ENCODE data around the gene ELMO1. TPM values are rescaled to one million over a fixed set of nuclear protein-coding genes. Genes with fewer than 3 reads are reported as not detected.

Gene ELMO1
- total RNA-seq, 2 experiments from 2014 or later, result 68.0 to 74.4 TPM

- peaks cover 46% of the 10 kb centered on the region for H3K36me3 Mint-ChIP-seq
- DNase-seq, result no peak
- H3K9me3 Mint-ChIP-seq, result peaks cover 3% of the 10 kb centered on the region
- H3K4me1 Mint-ChIP-seq, result peaks cover 4% of the 10 kb centered on the region
- no peak overlapping the region for H3K4me3 Mint-ChIP-seq
- H3K27me3 Mint-ChIP-seq, result no peaks in the 10 kb centered on the region
- no peak overlapping the region for H3K27ac Mint-ChIP-seq
Observed at GRCh38 chr7:36916619-36917018, 532.0 kb downstream of the ELMO1 start.

DNA sequence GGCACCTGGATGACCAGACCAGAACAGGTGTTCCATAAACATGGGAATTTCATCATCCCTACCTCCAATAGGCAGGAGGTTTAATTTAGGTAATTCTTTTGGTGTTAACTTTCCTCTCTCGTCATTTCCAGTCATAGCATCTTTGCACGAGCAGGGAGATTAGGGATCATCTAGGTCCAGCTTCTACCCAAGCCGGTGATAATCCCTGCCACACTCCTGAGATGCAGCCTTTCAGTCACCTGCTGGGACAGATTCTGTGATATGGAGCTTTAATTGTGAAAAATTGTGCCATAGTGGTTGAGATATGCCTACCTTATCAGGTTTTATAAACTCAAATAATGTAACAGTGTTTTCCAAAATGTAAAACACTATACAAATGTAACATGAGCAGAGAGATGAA, 532.5 kb downstream of the ELMO1 start:
- Mint-ChIP-seq H3K4me3 (no peak overlapping the region), H3K4me1 (peaks cover 4% of the 10 kb centered on the region)
- no peak for DNase-seq

DNA sequence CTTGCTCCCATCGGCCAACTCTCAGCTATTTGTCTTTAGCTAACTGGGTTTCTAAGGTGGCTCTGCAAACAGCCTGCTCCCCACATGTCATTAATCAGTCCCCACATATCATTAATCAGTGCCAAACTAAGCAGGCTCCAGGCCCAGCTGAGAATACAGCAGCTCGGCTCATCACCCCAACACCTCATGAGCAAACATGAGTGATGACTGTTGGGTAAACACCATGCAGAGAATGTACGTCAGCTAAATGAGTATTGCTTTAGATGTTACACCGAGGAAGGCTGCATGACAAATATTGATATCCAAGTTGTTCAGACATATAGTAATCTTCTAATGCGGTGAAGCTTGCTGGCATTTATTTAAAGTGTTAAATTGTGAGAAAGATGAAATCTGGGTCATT, 536.9 kb downstream of the ELMO1 start:
- Mint-ChIP-seq H3K4me1 (peaks cover 7% of the 10 kb centered on the region), H3K4me3 (no peak overlapping the region), H3K9me3 (no peaks in the 10 kb centered on the region), H3K27ac (no peak overlapping the region), H3K36me3 (peaks cover 55% of the 10 kb centered on the region), H3K27me3 (no peaks in the 10 kb centered on the region)
- no peak for DNase-seq

More for the DNA sequence above, 532.5 kb downstream of the ELMO1 start:
- Mint-ChIP-seq H3K36me3 (peaks cover 46% of the 10 kb centered on the region), H3K27ac (no peak overlapping the region), H3K27me3 (no peaks in the 10 kb centered on the region), H3K9me3 (no peaks in the 10 kb centered on the region)

GRCh38 chr7:36910859-36911258, 537.8 kb downstream of the ELMO1 start:
- Mint-ChIP-seq H3K9me3 (no peaks in the 10 kb centered on the region), H3K27ac (no peak overlapping the region), H3K36me3 (peaks cover 48% of the 10 kb centered on the region), H3K4me1 (peaks cover 12% of the 10 kb centered on the region), H3K27me3 (no peaks in the 10 kb centered on the region), H3K4me3 (no peak overlapping the region)
- no peak for DNase-seq

DNA sequence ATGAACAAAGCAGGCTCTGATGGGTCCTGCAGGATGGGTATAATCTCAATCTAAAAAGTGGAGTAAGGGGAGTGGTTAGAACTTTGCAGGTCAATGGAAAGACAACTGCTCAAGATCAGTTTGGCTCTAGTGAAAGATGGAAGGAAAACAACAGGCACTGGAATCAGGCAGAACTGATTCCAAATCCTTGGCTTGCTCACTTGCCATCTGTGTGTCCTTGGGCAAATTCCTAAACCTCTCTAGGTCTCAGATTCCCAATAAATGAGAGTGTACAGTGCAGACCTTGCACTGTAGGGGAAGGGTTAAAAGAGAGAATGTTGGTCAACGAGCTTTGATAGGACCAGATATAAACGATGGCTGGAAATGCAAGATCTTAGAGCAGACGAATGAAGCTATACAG, 538.3 kb downstream of the ELMO1 start:
- H3K9me3 Mint-ChIP-seq, result no peaks in the 10 kb centered on the region

GRCh38 chr7:36906956-36907635, 541.6 kb downstream of the ELMO1 start:
- Mint-ChIP-seq H3K4me1 (peaks cover 7% of the 10 kb centered on the region), H3K27me3 (no peaks in the 10 kb centered on the region), H3K36me3 (peaks cover 47% of the 10 kb centered on the region), H3K9me3 (no peaks in the 10 kb centered on the region), H3K27ac (no peak overlapping the region), H3K4me3 (no peak overlapping the region)
- DNase-seq, result no peak

More for the DNA sequence above, 538.3 kb downstream of the ELMO1 start:
- DNase-seq, result no peak
- peaks cover 10% of the 10 kb centered on the region for H3K4me1 Mint-ChIP-seq
- H3K27me3 Mint-ChIP-seq, result no peaks in the 10 kb centered on the region
- no peak overlapping the region for H3K27ac Mint-ChIP-seq
- H3K4me3 Mint-ChIP-seq, result no peak overlapping the region
- H3K36me3 Mint-ChIP-seq, result peaks cover 47% of the 10 kb centered on the region

GRCh38 chr7:36906448-36906847, 542.2 kb downstream of the ELMO1 start:
- Mint-ChIP-seq H3K9me3 (no peaks in the 10 kb centered on the region), H3K27me3 (no peaks in the 10 kb centered on the region), H3K4me1 (peaks cover 7% of the 10 kb centered on the region), H3K36me3 (peaks cover 43% of the 10 kb centered on the region), H3K4me3 (no peak overlapping the region), H3K27ac (no peak overlapping the region)
- no peak for DNase-seq

DNA sequence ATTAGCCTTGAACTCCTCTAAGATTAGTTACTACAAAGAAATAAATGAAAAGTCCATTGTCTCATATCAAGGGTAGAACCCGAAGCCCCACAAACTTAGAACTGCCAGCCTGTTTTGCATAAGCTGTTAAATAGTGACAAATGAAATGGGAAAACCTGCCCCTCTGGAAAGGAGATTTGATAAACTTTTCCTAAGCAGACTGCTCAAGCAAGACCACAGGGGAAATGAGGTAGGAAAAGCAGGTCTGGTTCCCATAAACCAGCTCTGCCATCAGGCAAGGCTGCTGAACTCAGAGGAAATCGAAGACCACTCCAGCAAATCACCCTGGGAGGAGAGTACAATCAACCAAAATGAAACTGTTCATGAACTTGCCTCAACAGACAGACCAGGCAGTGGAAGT, 542.8 kb downstream of the ELMO1 start:
- DNase-seq, result no peak
- no peaks in the 10 kb centered on the region for H3K27me3 Mint-ChIP-seq
- H3K4me3 Mint-ChIP-seq, result no peak overlapping the region
- peaks cover 41% of the 10 kb centered on the region for H3K36me3 Mint-ChIP-seq
- no peaks in the 10 kb centered on the region for H3K9me3 Mint-ChIP-seq
- H3K4me1 Mint-ChIP-seq, result peaks cover 7% of the 10 kb centered on the region
- no peak overlapping the region for H3K27ac Mint-ChIP-seq

GRCh38 chr7:36904802-36905201, 543.9 kb downstream of the ELMO1 start:
- Mint-ChIP-seq H3K36me3 (peaks cover 37% of the 10 kb centered on the region), H3K4me3 (no peak overlapping the region), H3K9me3 (no peaks in the 10 kb centered on the region), H3K27me3 (no peaks in the 10 kb centered on the region), H3K4me1 (peaks cover 7% of the 10 kb centered on the region), H3K27ac (no peak overlapping the region)
- DNase-seq, result no peak

GRCh38 chr7:36904101-36904500, 544.6 kb downstream of the ELMO1 start:
- Mint-ChIP-seq H3K4me3 (no peak overlapping the region), H3K9me3 (no peaks in the 10 kb centered on the region), H3K4me1 (peaks cover 7% of the 10 kb centered on the region), H3K36me3 (peaks cover 35% of the 10 kb centered on the region), H3K27me3 (no peaks in the 10 kb centered on the region), H3K27ac (no peak overlapping the region)
- no peak for DNase-seq

- peaks cover 41% of the 10 kb centered on the region for H3K36me3 Mint-ChIP-seq
- H3K27me3 Mint-ChIP-seq, result no peaks in the 10 kb centered on the region
- no peak overlapping the region for H3K4me3 Mint-ChIP-seq
- no peak for DNase-seq
- no peak overlapping the region for H3K27ac Mint-ChIP-seq
- no peaks in the 10 kb centered on the region for H3K9me3 Mint-ChIP-seq
- peaks cover 3% of the 10 kb centered on the region for H3K4me1 Mint-ChIP-seq
Observed at GRCh38 chr7:36900988-36901710, 547.5 kb downstream of the ELMO1 start.

GRCh38 chr7:36898186-36898585, 550.5 kb downstream of the ELMO1 start:
- no peak overlapping the region for H3K27ac Mint-ChIP-seq
- H3K4me3 Mint-ChIP-seq, result no peak overlapping the region
- no peak for DNase-seq
- H3K27me3 Mint-ChIP-seq, result no peaks in the 10 kb centered on the region
- H3K36me3 Mint-ChIP-seq, result peaks cover 45% of the 10 kb centered on the region
- no peaks in the 10 kb centered on the region for H3K9me3 Mint-ChIP-seq
- peaks cover 16% of the 10 kb centered on the region for H3K4me1 Mint-ChIP-seq

DNA sequence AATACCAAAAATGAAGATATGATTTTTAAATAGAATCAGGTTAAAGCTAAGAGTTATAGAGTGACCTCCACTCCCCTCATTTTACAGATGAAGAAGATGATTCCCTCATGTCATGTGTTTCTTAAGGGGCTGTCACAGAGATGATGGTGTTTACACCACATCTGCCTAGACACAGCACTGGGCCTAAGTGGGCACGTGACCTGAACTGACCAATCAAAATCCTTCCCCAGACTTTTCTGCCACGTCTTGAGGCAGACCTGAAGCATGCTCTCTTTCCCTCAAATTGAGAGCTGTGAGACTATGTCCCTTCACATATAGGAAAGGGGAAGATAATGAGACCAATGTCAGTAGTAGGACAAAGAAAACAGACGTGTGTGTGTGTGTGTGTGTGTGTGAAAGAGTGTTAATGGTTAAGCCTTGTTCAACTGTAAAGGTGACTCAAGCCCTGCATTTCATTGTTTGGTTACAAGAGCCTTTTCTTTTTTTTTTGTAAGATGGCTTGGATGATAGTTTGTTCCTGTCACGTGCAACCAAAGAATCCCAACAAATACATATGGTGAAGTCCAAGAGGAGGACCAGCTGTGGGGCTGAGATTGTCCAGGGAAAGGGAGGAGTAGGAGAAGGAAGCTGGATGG, 551.6 kb downstream of the ELMO1 start:
- H3K36me3 Mint-ChIP-seq, result peaks cover 45% of the 10 kb centered on the region
- no peaks in the 10 kb centered on the region for H3K9me3 Mint-ChIP-seq
- H3K27ac Mint-ChIP-seq, result no peak overlapping the region
- H3K4me1 Mint-ChIP-seq, result peaks cover 16% of the 10 kb centered on the region
- H3K4me3 Mint-ChIP-seq, result no peak overlapping the region
- DNase-seq, result no peak
- H3K27me3 Mint-ChIP-seq, result no peaks in the 10 kb centered on the region

DNA sequence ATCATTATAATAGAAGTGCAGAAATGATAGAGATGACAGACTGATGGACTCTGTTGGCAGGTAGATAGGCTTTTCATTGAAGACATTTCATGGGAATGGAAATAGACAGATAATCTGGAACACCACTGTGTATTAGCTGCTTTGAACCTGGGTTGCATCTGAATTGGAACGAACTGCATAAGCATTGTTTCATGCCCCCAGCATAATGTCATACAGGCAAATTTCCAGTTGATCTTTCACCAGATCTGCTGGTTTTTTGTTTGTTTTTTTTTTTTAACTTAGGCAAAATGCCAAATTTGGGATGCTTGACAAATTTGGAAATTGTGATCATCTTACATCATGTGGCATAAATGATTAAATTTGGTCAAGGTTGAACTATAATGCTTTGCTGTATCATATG, 552.2 kb downstream of the ELMO1 start:
- Mint-ChIP-seq H3K36me3 (peaks cover 49% of the 10 kb centered on the region), H3K9me3 (no peaks in the 10 kb centered on the region)
- no peak for DNase-seq

DNA sequence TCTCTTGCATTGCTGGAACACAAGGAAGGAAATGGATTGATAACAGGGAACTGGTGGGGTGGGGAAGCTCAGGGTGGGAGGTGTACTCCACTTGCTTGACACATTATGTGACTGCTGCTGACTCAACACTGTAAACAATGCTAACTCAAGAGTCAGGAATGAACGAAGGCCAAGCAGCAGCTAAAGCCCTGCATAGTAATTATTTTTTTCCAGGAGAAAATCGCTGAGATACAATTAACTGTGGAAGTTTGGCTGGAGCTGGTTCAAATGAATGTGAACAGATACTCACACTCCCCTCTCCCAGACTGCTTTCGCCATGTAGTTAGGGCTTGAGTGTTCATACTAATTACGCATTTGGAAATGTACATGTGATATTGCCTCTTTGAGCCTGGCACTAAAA, 553.5 kb downstream of the ELMO1 start:
- H3K4me1 Mint-ChIP-seq, result peaks cover 16% of the 10 kb centered on the region
- no peak overlapping the region for H3K4me3 Mint-ChIP-seq
- no peaks in the 10 kb centered on the region for H3K27me3 Mint-ChIP-seq
- DNase-seq, result no peak
- H3K9me3 Mint-ChIP-seq, result no peaks in the 10 kb centered on the region
- peaks cover 50% of the 10 kb centered on the region for H3K36me3 Mint-ChIP-seq
- H3K27ac Mint-ChIP-seq, result no peak overlapping the region

More for the DNA sequence above, 552.2 kb downstream of the ELMO1 start:
- peaks cover 16% of the 10 kb centered on the region for H3K4me1 Mint-ChIP-seq
- H3K4me3 Mint-ChIP-seq, result no peak overlapping the region
- no peaks in the 10 kb centered on the region for H3K27me3 Mint-ChIP-seq
- no peak overlapping the region for H3K27ac Mint-ChIP-seq
